ENCODE data around the gene CDH4. TPM values are rescaled to one million over a fixed set of nuclear protein-coding genes. Genes with fewer than 3 reads are reported as not detected.

Gene CDH4
- total RNA-seq, 6 experiments from 2014 or later, result 5.8 to 12.8 (median 10.9) TPM

- Mint-ChIP-seq H3K27me3 (ENCODE audit: insufficient read depth) (no peaks in the 10 kb centered on the region; the same call in 1 of the 2 replicates), H3K4me1 (ENCODE audit: low read depth) (no peaks in the 10 kb centered on the region), H3K9me3 (no peaks in the 10 kb centered on the region), H3K4me3 (no peak overlapping the region), H3K36me3 (ENCODE audit: low read depth) (peaks cover 19% of the 10 kb centered on the region), H3K27ac (no peak overlapping the region)
- no peak for DNase-seq
- TF ChIP-seq CTCF (IDR thresholded peaks at IDR 0.05), result no peak
These were observed 723.5 kb downstream of the CDH4 start for GRCh38 chr20:61975407-61976129.

GRCh38 chr20:61976263-61976643 lies 724.2 kb downstream of the CDH4 start:
- H3K27me3 Mint-ChIP-seq (ENCODE audit: insufficient read depth), result no peaks in the 10 kb centered on the region; the same call in 1 of the 2 replicates
- H3K4me3 Mint-ChIP-seq, result no peak overlapping the region
- H3K36me3 Mint-ChIP-seq (ENCODE audit: low read depth), result peaks cover 24% of the 10 kb centered on the region
- H3K4me1 Mint-ChIP-seq (ENCODE audit: low read depth), result no peaks in the 10 kb centered on the region
- no peaks in the 10 kb centered on the region for H3K9me3 Mint-ChIP-seq
- no peak overlapping the region for H3K27ac Mint-ChIP-seq
- TF ChIP-seq CTCF (IDR thresholded peaks at IDR 0.05), result no peak
- no peak for DNase-seq

- H3K9me3 Mint-ChIP-seq, result no peaks in the 10 kb centered on the region
- H3K27me3 Mint-ChIP-seq (ENCODE audit: insufficient read depth), result no peaks in the 10 kb centered on the region; the same call in 1 of the 2 replicates
- no peak for DNase-seq
- H3K27ac Mint-ChIP-seq, result no peak overlapping the region
- peaks cover 27% of the 10 kb centered on the region for H3K36me3 Mint-ChIP-seq (ENCODE audit: low read depth)
- H3K4me3 Mint-ChIP-seq, result no peak overlapping the region
- H3K4me1 Mint-ChIP-seq (ENCODE audit: low read depth), result no peaks in the 10 kb centered on the region
- TF ChIP-seq CTCF (IDR thresholded peaks at IDR 0.05), result no peak
These were observed 724.8 kb downstream of the CDH4 start for GRCh38 chr20:61976644-61977418.

- Mint-ChIP-seq H3K4me3 (no peak overlapping the region), H3K4me1 (ENCODE audit: low read depth) (no peaks in the 10 kb centered on the region), H3K36me3 (ENCODE audit: low read depth) (peaks cover 22% of the 10 kb centered on the region), H3K27ac (no peak overlapping the region), H3K9me3 (no peaks in the 10 kb centered on the region), H3K27me3 (ENCODE audit: insufficient read depth) (no peaks in the 10 kb centered on the region; the same call in 1 of the 2 replicates)
- no peak for TF ChIP-seq CTCF (IDR thresholded peaks at IDR 0.05)
- DNase-seq, result no peak
These were observed 725.3 kb downstream of the CDH4 start for GRCh38 chr20:61977419-61977786.

- Mint-ChIP-seq H3K4me1 (ENCODE audit: low read depth) (no peaks in the 10 kb centered on the region), H3K36me3 (ENCODE audit: low read depth) (peaks cover 11% of the 10 kb centered on the region), H3K4me3 (no peak overlapping the region), H3K27ac (no peak overlapping the region), H3K9me3 (no peaks in the 10 kb centered on the region), H3K27me3 (ENCODE audit: insufficient read depth) (no peaks in the 10 kb centered on the region; the same call in 1 of the 2 replicates)
- DNase-seq, result no peak
- no peak for TF ChIP-seq CTCF (IDR thresholded peaks at IDR 0.05)
These were observed 726.4 kb downstream of the CDH4 start for GRCh38 chr20:61978491-61978890.
